DND-41 (cell line): ENCODE measurements around the gene NDUFAF3.

ENCODE experiments used
- ATAC-seq: fragments of 200-7000 bp; cut with Tn5 transposase; 3 replicates; pipeline ENCODE4 v1.9.1; 2021; ENCODE audit warnings: low read depth; ENCODE audit not compliant: insufficient read depth
- DNase-seq: peaks from one replicate; pipeline ENCODE4 v3.0.0-alpha.2; 2020
- H2AFZ ChIP-seq: 2 replicates; pipeline ENCODE4 v1.6.0; 2012; ENCODE audit warnings: low read depth, low read length
- H3K27ac ChIP-seq: 2 replicates; pipeline ENCODE4 v1.5.1; 2012; ENCODE audit warnings: low read length, inconsistent platforms
- H3K27me3 ChIP-seq: fragments of 200-600 bp; sonication (generic); 2 replicates; pipeline ENCODE4 v1.6.0; 2012; ENCODE audit warnings: low read length, mild to moderate bottlenecking, inconsistent platforms; ENCODE audit not compliant: insufficient read depth, poor library complexity
- H3K36me3 ChIP-seq: 2 replicates; pipeline ENCODE4 v1.5.1; 2012; ENCODE audit warnings: low read length, inconsistent platforms; ENCODE audit not compliant: insufficient read depth
- H3K4me1 ChIP-seq: 2 replicates; pipeline ENCODE4 v1.5.1; 2012; ENCODE audit warnings: mild to moderate bottlenecking, low read length; ENCODE audit not compliant: insufficient read depth
- H3K4me2 ChIP-seq: 2 replicates; pipeline ENCODE4 v1.6.0; 2012; ENCODE audit warnings: mild to moderate bottlenecking, moderate library complexity, low read length, inconsistent platforms; ENCODE audit not compliant: insufficient read depth
- H3K4me3 ChIP-seq, 2 experiments: fragments of 200-600 bp in 1 of 2; shearing (Covaris generic) in 1 of 2; 2 replicates each; pipeline ENCODE4 v1.5.1; 2012 to 2016; ENCODE audit warnings: inconsistent platforms in 2 of 2, low read length in 2 of 2, mild to moderate bottlenecking in 2 of 2, low read depth in 1 of 2, moderate library complexity in 1 of 2
- H3K79me2 ChIP-seq: 2 replicates; pipeline ENCODE4 v1.6.0; 2012; ENCODE audit warnings: low read length, inconsistent platforms; ENCODE audit not compliant: insufficient read depth
- H3K9ac ChIP-seq: 2 replicates; pipeline ENCODE4 v1.6.0; 2012; ENCODE audit warnings: low read depth, mild to moderate bottlenecking, inconsistent platforms, low read length, moderate library complexity
- H3K9me3 ChIP-seq: 2 replicates; pipeline ENCODE4 v1.5.1; 2012; ENCODE audit warnings: low read length, moderate library complexity, mild to moderate bottlenecking, inconsistent platforms; ENCODE audit not compliant: insufficient read depth, severe bottlenecking
- H4K20me1 ChIP-seq: 2 replicates; pipeline ENCODE4 v1.6.0; 2012; ENCODE audit warnings: low read length; ENCODE audit not compliant: insufficient read depth
- CTCF ChIP-seq: IDR thresholded peaks from 2 replicates; pipeline ENCODE4 v1.5.1; 2012; ENCODE audit warnings: borderline replicate concordance, low read length, moderate library complexity, mild to moderate bottlenecking; ENCODE audit not compliant: poor library complexity, severe bottlenecking; ENCODE audit errors: extremely low read depth
- EZH2 ChIP-seq: IDR thresholded peaks from 3 replicates; pipeline ENCODE4 v1.6.1; 2012; ENCODE audit warnings: borderline replicate concordance, low read depth, mild to moderate bottlenecking, moderate library complexity, low read length, inconsistent platforms; ENCODE audit not compliant: severe bottlenecking

Gene NDUFAF3

GRCh38 chr3:48993834-48994233 lies 28.1 kb upstream of the NDUFAF3 start:
- peaks cover 19% of the 10 kb centered on the region for H3K79me2 ChIP-seq
- no peak for DNase-seq

GRCh38 chr3:48996640-48997039 lies 25.3 kb upstream of the NDUFAF3 start:
- no peak overlapping the region for H3K4me3 ChIP-seq
- H3K9me3 ChIP-seq: no peaks in the 10 kb centered on the region
- peaks cover 3% of the 10 kb centered on the region; the same call in 1 of the 2 replicates for H3K79me2 ChIP-seq
- TF ChIP-seq CTCF: no peak
- no peak for TF ChIP-seq EZH2
- peaks cover 4% of the 10 kb centered on the region for H3K36me3 ChIP-seq
- H3K9ac ChIP-seq: no peak overlapping the region
- DNase-seq (no peak), ATAC-seq (no peak)
- no peak overlapping the region for H3K4me2 ChIP-seq
- no peak overlapping the region for H3K27ac ChIP-seq
- peaks cover 6% of the 10 kb centered on the region for H3K4me1 ChIP-seq
- H2AFZ ChIP-seq: no peak overlapping the region
- no peaks in the 10 kb centered on the region for H3K27me3 ChIP-seq
- H4K20me1 ChIP-seq: 0 out of 2 replicates have a peak, but pooled peaks cover 2% of the 10 kb centered on the region

More at GRCh38 chr3:48993834-48994233, 28.1 kb upstream of the NDUFAF3 start:
- Histone ChIP-seq H3K4me2 (no peak overlapping the region), H3K36me3 (peaks cover 4% of the 10 kb centered on the region), H3K27ac (no peak overlapping the region), H3K4me1 (peaks cover 29% of the 10 kb centered on the region), H3K4me3 (no peak overlapping the region), H2AFZ (no peak overlapping the region), H3K9me3 (no peaks in the 10 kb centered on the region), H4K20me1 (no peaks in the 10 kb centered on the region), H3K9ac (no peak overlapping the region), H3K27me3 (no peaks in the 10 kb centered on the region)
- ATAC-seq: no peak
- TF ChIP-seq EZH2 (no peak), CTCF (no peak)

- H3K27me3 ChIP-seq: no peaks in the 10 kb centered on the region
- H2AFZ ChIP-seq: no peak overlapping the region
- DNase-seq: no peak
- no peaks in the 10 kb centered on the region for H3K79me2 ChIP-seq
- peaks cover under 1% of the 10 kb centered on the region; the same call in 1 of the 2 replicates for H3K4me1 ChIP-seq
- H3K9ac ChIP-seq: no peak overlapping the region
- H4K20me1 ChIP-seq: 0 out of 2 replicates have a peak, but pooled peaks cover 2% of the 10 kb centered on the region
- H3K4me3 ChIP-seq: no peak overlapping the region
- H3K9me3 ChIP-seq: no peaks in the 10 kb centered on the region
- 0 out of 3 replicates have a peak, but pooled peaks have one; percentile 27 for ATAC-seq
- TF ChIP-seq CTCF (peak; percentile 39), EZH2 (no peak)
- no peak overlapping the region for H3K27ac ChIP-seq
- peaks cover 4% of the 10 kb centered on the region; the same call in 1 of the 2 replicates for H3K36me3 ChIP-seq
- no peak overlapping the region for H3K4me2 ChIP-seq
Observed at GRCh38 chr3:48997102-48997635, 24.8 kb upstream of the NDUFAF3 start.
